Activated B cell treated with CpG ODN at 0.5 μM for 24 hours (primary cell): ENCODE data around the gene C10orf95. TPM values are rescaled to one million over a fixed set of nuclear protein-coding genes. Genes with fewer than 3 reads are reported as not detected.

Experiments
- ATAC-seq: fragments of 200-7000 bp; cut with Tn5 transposase; one replicate; pipeline ENCODE4 v1.10.0; 2021; ENCODE audit warnings: low read depth, mild to moderate bottlenecking, moderate library complexity
- CTCF ChIA-PET: fragments of 350-600 bp; sonication (Branson Sonifier 250); formaldehyde crosslinking; loops from one replicate; lab custom pipeline; 2021; ENCODE audit warnings: antibody characterized with exemption; lab: Charles Lee
- POLR2A ChIA-PET: fragments of 350-600 bp; sonication (Branson Sonifier 250); formaldehyde crosslinking; loops from one replicate; lab custom pipeline; 2021; ENCODE audit warnings: antibody characterized with exemption; lab: Charles Lee
- DNase-seq: peaks from one replicate; pipeline ENCODE4 v3.0.0; 2022
- H3K27ac Mint-ChIP-seq: one replicate; pipeline ENCODE4 v1.8.0; 2020; ENCODE audit warnings: mixed read lengths
- H3K27me3 Mint-ChIP-seq: one replicate; pipeline ENCODE4 v1.8.0; 2021; ENCODE audit warnings: mixed read lengths
- H3K36me3 Mint-ChIP-seq: one replicate; pipeline ENCODE4 v1.8.0; 2021; ENCODE audit warnings: low read depth, mixed read lengths
- H3K4me1 Mint-ChIP-seq: one replicate; pipeline ENCODE4 v1.8.0; 2021; ENCODE audit warnings: mixed read lengths
- H3K4me3 Mint-ChIP-seq: one replicate; pipeline ENCODE4 v1.8.0; 2020; ENCODE audit warnings: mild to moderate bottlenecking, mixed read lengths
- H3K9me3 Mint-ChIP-seq: one replicate; pipeline ENCODE4 v1.8.0; 2020; ENCODE audit warnings: mixed read lengths
- CTCF ChIP-seq: fragments of 200-600 bp; IDR thresholded peaks from one replicate; pipeline ENCODE4 v1.8.0; 2022; ENCODE audit warnings: antibody characterized with exemption, mild to moderate bottlenecking
- intact Hi-C: fragments of 100-400 bp; cut with micrococcal nuclease; formaldehyde crosslinking; loops from one replicate; pipeline ENCODE4 v1.15.1; 2024
- total RNA-seq: library from RNA; stranded (reverse); gene quantifications from 2 replicates; pipeline ENCODE4 v1.2.3, GENCODE V29; 2022

C10orf95 gene
- total RNA-seq, 1 donor from 2014 or later: 0.35 TPM

- DNase-seq (no peak), ATAC-seq (no peak)
- Mint-ChIP-seq H3K27ac (no peak overlapping the region), H3K4me1 (peaks cover 34% of the 10 kb centered on the region), H3K4me3 (no peak overlapping the region), H3K9me3 (no peaks in the 10 kb centered on the region), H3K36me3 (no peaks in the 10 kb centered on the region), H3K27me3 (peaks cover 59% of the 10 kb centered on the region)
- TF ChIP-seq CTCF: no peak
- intact Hi-C loops: no loop called here
- POLR2A ChIA-PET: interaction anchor here (1.6 to 5.7 kb wide), 3 partner anchors 8 to 14 kb away, joined by 5 to 105 read pairs (median 26); partner anchors contain the start of genes FBXL15 and NFKB2
- CTCF ChIA-PET: interaction anchor here (1.7 to 1.8 kb wide), 2 partner anchors 8 to 12 kb away, joined by 6 to 7 read pairs; no protein-coding TSS in a partner anchor
Observed at GRCh38 chr10:102412293-102412692, 39.0 kb downstream of the C10orf95 start.

- H3K4me3 Mint-ChIP-seq: peak overlapping the region; percentile 45
- no peak overlapping the region for H3K27ac Mint-ChIP-seq
- ATAC-seq (no peak), DNase-seq (no peak)
- H3K4me1 Mint-ChIP-seq: peaks cover 34% of the 10 kb centered on the region
- H3K27me3 Mint-ChIP-seq: peaks cover 57% of the 10 kb centered on the region
- ChIA-PET POLR2A (interaction anchor here (0.5 to 5.7 kb wide), 4 partner anchors 7 to 268 kb away, joined by 3 to 105 read pairs (median 16); partner anchors contain the start of genes FBXL15 and NFKB2), CTCF (interaction anchor here (1.7 kb wide), 1 partner anchor 12 kb away, joined by 6 read pairs; no protein-coding TSS in a partner anchor)
- H3K36me3 Mint-ChIP-seq: no peaks in the 10 kb centered on the region
- intact Hi-C loops: loop anchor here (1.0 kb wide), 1 partner anchor 9 kb away; the partner anchor contains the start of gene FBXL15
- no peaks in the 10 kb centered on the region for H3K9me3 Mint-ChIP-seq
- TF ChIP-seq CTCF: no peak
Observed at GRCh38 chr10:102411341-102412255, 39.7 kb downstream of the C10orf95 start.

GRCh38 chr10:102410429-102411073 is 40.8 kb downstream of the C10orf95 start:
- H3K4me3 Mint-ChIP-seq: peak overlapping the region; percentile 59
- TF ChIP-seq CTCF: no peak
- peaks cover 49% of the 10 kb centered on the region for H3K27me3 Mint-ChIP-seq
- intact Hi-C loops: loop anchor here (1.0 kb wide), 1 partner anchor 10 kb away; the partner anchor contains the start of gene FBXL15
- no peaks in the 10 kb centered on the region for H3K36me3 Mint-ChIP-seq
- peaks cover 36% of the 10 kb centered on the region for H3K4me1 Mint-ChIP-seq
- no peak overlapping the region for H3K27ac Mint-ChIP-seq
- no peaks in the 10 kb centered on the region for H3K9me3 Mint-ChIP-seq
- CTCF ChIA-PET: interaction anchor here (1.9 kb wide), 1 partner anchor 12 kb away, joined by 8 read pairs; no protein-coding TSS in a partner anchor
- DNase-seq (peak; percentile 22), ATAC-seq (no peak)
- POLR2A ChIA-PET: interaction anchor here (1.6 to 5.7 kb wide), 3 partner anchors 10 to 51 kb away, joined by 4 to 105 read pairs (median 9); partner anchors contain the start of genes FBXL15 and NFKB2

GRCh38 chr10:102409604-102410428 is 41.5 kb downstream of the C10orf95 start:
- no peak for TF ChIP-seq CTCF
- ChIA-PET POLR2A (interaction anchor here (0.6 to 5.7 kb wide), 5 partner anchors 11 to 232 kb away, joined by 4 to 105 read pairs (median 5); partner anchors contain the start of genes FBXL15 and NFKB2), CTCF (interaction anchor here (1.2 to 1.9 kb wide), 2 partner anchors 11 to 174 kb away, joined by 3 to 8 read pairs; no protein-coding TSS in a partner anchor)
- intact Hi-C loops: no loop called here
- no peak for ATAC-seq
- Mint-ChIP-seq H3K27ac (peak overlapping the region; percentile 41), H3K4me3 (peak overlapping the region; percentile 59), H3K9me3 (no peaks in the 10 kb centered on the region), H3K27me3 (peaks cover 48% of the 10 kb centered on the region), H3K36me3 (peaks cover 1% of the 10 kb centered on the region), H3K4me1 (peaks cover 37% of the 10 kb centered on the region)
- DNase-seq: peak; percentile 14
